Hepatocyte (in vitro differentiated cells): ENCODE data around the gene TM9SF2. TPM values are rescaled to one million over a fixed set of nuclear protein-coding genes. Genes with fewer than 3 reads are reported as not detected.

ENCODE experiments used
- DNase-seq: peaks from one replicate; pipeline ENCODE4 v3.0.0-alpha.2; 2016; ENCODE audit warnings: low spot score
- H2AFZ ChIP-seq: fragments of 200-600 bp; sonication (generic); 2 replicates; pipeline ENCODE4 v1.6.0; 2016; ENCODE audit warnings: antibody characterized with exemption, mild to moderate bottlenecking
- H3K27ac ChIP-seq: fragments of 200-600 bp; sonication (generic); 2 replicates; pipeline ENCODE4 v1.5.1; 2016; ENCODE audit warnings: mild to moderate bottlenecking
- H3K27me3 ChIP-seq: fragments of 200-600 bp; sonication (generic); 2 replicates; pipeline ENCODE4 v1.6.1; 2016
- H3K36me3 ChIP-seq: fragments of 200-600 bp; sonication (generic); replicated peaks from 2 replicates; pipeline ENCODE4 v1.5.1; 2016; ENCODE audit warnings: low read depth; ENCODE audit not compliant: insufficient read depth
- H3K4me1 ChIP-seq: fragments of 200-600 bp; sonication (generic); 2 replicates; pipeline ENCODE4 v1.5.1; 2016; ENCODE audit warnings: mild to moderate bottlenecking, moderate library complexity; ENCODE audit not compliant: insufficient read depth
- H3K4me2 ChIP-seq: fragments of 200-600 bp; sonication (generic); 2 replicates; pipeline ENCODE4 v1.6.0; 2016
- H3K4me3 ChIP-seq: fragments of 200-600 bp; sonication (generic); 2 replicates; pipeline ENCODE4 v1.5.1; 2016; ENCODE audit warnings: mild to moderate bottlenecking
- H3K79me2 ChIP-seq: fragments of 200-600 bp; sonication (generic); 2 replicates; pipeline ENCODE4 v1.6.0; 2017; ENCODE audit warnings: mild to moderate bottlenecking
- H3K9me2 ChIP-seq: fragments of 200-600 bp; sonication (generic); replicated peaks from 2 replicates; pipeline ENCODE4 v1.6.0; 2017; ENCODE audit warnings: mild to moderate bottlenecking; ENCODE audit not compliant: insufficient read depth
- H3K9me3 ChIP-seq: fragments of 200-600 bp; sonication (generic); 2 replicates; pipeline ENCODE4 v1.5.1; 2016; ENCODE audit warnings: low read depth, mild to moderate bottlenecking
- H4K20me1 ChIP-seq: fragments of 200-600 bp; sonication (generic); 2 replicates; pipeline ENCODE4 v1.6.0; 2016; ENCODE audit warnings: mild to moderate bottlenecking; ENCODE audit not compliant: insufficient read depth, poor library complexity, severe bottlenecking
- EZH2 ChIP-seq: fragments of 200-600 bp; sonication (generic); IDR thresholded peaks from 2 replicates; pipeline ENCODE4 v1.6.1; 2016; ENCODE audit warnings: antibody characterized with exemption, mild to moderate bottlenecking, borderline replicate concordance
- EZH2phosphoT487 ChIP-seq: fragments of 200-600 bp; sonication (generic); IDR thresholded peaks from one replicate; pipeline ENCODE4 v1.6.1; 2018; ENCODE audit warnings: antibody characterized with exemption, mild to moderate bottlenecking, low read depth, moderate library complexity; ENCODE audit not compliant: unreplicated experiment, severe bottlenecking
- WGBS: methylation state at CpG from one replicate; pipeline ENCODE4 v1.1.6; 2016; ENCODE audit warnings: low lambda C conversion rate; ENCODE audit errors: missing lambda C conversion rate; 5-methylcytosine and 5-hydroxymethylcytosine counted together
- polyA plus RNA-seq: library from polyadenylated mRNA; unstranded; fragments of >200 nt; fragmentation: Nextera tagmentation; extraction: Ambion mirVana; gene quantifications from 2 replicates; pipeline ENCODE4 v1.2.1, GENCODE V29; 2016
- total RNA-seq: library from RNA; depleted of rRNA; stranded (reverse); fragments of >200 nt; gene quantifications from 2 replicates; pipeline ENCODE4 v1.2.3, GENCODE V29; 2014
- TF ChIP-seq, protein P1 (sequence below): fragments of 200-600 bp; sonication (generic); IDR thresholded peaks from 2 replicates; pipeline ENCODE4 v1.5.1; 2016; ENCODE audit warnings: antibody characterized with exemption, mild to moderate bottlenecking; ENCODE audit not compliant: poor library complexity

Gene TM9SF2
- total and polyA plus RNA-seq, 2 experiments from 2014 or later, result 184 to 280 TPM

- no peak for TF ChIP-seq EZH2
- no peak for TF ChIP-seq EZH2phosphoT487
- TF ChIP-seq, protein P1, sequence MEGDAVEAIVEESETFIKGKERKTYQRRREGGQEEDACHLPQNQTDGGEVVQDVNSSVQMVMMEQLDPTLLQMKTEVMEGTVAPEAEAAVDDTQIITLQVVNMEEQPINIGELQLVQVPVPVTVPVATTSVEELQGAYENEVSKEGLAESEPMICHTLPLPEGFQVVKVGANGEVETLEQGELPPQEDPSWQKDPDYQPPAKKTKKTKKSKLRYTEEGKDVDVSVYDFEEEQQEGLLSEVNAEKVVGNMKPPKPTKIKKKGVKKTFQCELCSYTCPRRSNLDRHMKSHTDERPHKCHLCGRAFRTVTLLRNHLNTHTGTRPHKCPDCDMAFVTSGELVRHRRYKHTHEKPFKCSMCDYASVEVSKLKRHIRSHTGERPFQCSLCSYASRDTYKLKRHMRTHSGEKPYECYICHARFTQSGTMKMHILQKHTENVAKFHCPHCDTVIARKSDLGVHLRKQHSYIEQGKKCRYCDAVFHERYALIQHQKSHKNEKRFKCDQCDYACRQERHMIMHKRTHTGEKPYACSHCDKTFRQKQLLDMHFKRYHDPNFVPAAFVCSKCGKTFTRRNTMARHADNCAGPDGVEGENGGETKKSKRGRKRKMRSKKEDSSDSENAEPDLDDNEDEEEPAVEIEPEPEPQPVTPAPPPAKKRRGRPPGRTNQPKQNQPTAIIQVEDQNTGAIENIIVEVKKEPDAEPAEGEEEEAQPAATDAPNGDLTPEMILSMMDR, result no peak
- Histone ChIP-seq H3K9me3 (no peaks in the 10 kb centered on the region), H3K36me3 (no peaks in the 10 kb centered on the region), H3K4me3 (no peak overlapping the region), H3K27ac (no peak overlapping the region), H3K27me3 (no peaks in the 10 kb centered on the region), H4K20me1 (no peaks in the 10 kb centered on the region), H3K9me2 (no peaks in the 10 kb centered on the region), H2AFZ (no peak overlapping the region), H3K4me1 (no peaks in the 10 kb centered on the region), H3K79me2 (no peaks in the 10 kb centered on the region), H3K4me2 (no peak overlapping the region)
- 84% methylated on average over 13 of the region's 13 CpGs for WGBS
- no peak for DNase-seq
Measured at GRCh38 chr13:99572921-99573320, 71.6 kb downstream of the TM9SF2 start.

DNA sequence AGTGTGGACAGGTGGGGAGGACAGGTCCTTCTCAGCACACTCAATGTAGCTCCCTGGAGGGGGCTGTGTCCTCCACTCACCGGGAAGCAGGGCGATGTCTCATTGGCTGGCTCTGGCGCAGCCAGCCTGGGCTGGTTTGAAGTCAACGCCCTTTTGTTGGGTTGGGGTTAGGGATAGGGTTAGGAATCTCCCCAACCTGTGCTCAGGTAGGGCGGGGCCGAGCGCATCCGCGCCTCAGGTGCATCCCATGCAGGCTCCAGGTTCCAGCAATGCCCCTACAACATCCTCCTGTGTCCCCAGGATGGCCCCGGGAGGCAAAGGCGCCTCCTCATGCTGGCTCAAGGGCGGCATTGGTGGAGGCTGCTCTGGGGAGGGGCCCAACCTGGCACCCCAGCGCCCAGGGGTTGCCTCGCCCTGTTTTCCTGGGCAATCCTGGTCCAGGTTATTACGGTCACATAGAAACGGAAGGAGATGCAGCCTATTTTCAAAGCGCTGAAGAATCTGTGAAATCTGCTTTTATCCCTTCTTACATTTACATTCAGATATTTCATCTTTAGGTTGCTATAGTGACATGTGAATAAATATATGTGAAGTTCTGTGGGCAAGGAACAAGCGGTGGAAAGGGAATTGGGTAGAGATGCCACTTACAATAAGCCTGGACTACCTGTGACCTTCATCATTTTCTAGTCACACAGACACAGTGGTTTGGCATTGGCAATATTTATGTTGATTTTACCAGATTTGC is 74.3 kb downstream of the TM9SF2 start:
- no peaks in the 10 kb centered on the region for H3K27me3 ChIP-seq
- TF ChIP-seq, protein P1, result no peak
- TF ChIP-seq EZH2 (no peak), EZH2phosphoT487 (no peak)
- H3K4me2 ChIP-seq, result no peak overlapping the region
- H4K20me1 ChIP-seq, result no peaks in the 10 kb centered on the region
- H3K4me1 ChIP-seq, result no peaks in the 10 kb centered on the region
- H3K36me3 ChIP-seq, result no peaks in the 10 kb centered on the region
- no peaks in the 10 kb centered on the region for H3K79me2 ChIP-seq
- DNase-seq, result no peak
- H3K27ac ChIP-seq, result no peak overlapping the region
- 91% methylated on average over 17 of the region's 18 CpGs for WGBS
- H2AFZ ChIP-seq, result no peak overlapping the region
- H3K9me2 ChIP-seq, result no peaks in the 10 kb centered on the region
- H3K4me3 ChIP-seq, result no peak overlapping the region
- H3K9me3 ChIP-seq, result no peaks in the 10 kb centered on the region

DNA sequence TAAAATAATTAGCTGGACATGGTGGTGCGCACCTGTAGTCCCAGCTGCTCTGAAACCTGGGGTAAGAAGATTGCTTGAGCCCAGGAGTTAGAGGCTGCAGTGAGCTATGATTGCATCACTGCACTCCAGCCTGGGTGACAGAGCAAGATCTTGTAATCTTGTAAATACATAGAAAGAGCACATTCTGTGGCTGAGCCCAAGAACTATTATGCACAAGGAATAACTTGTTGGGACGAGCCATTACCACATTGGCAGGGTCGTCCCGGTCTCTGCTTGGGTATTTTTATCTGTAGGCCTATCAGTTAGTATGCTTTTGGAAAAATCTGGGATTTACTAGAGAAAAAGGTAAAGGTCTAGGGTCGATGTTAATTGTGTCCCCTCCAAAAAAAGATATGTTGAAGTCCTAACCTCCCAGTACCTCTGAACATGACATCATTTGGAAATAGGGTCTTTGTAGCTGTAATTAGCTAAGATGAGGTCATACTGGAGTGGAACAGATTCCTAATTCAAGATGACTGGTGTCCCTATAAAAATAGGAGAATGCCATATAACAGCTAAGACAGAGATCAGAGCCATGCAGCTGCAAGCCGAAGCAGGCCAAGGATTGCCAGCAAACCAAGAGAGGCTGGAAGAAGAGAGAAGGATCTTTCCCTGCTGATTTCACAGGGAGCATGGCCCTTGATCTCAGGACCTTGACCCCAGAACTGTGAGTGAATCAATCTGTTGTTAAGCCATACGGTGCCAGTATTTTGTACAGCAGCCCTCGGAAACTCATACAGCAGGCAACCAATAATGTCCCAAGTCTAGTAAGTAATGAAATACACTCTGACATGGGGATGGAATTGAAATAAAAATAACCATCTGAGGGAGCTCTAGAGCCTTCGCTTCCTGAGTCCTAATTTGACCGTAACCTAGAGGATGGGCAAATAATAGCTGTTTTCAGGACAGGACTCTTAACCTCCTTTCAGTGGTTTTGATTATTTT is 77.0 kb downstream of the TM9SF2 start:
- no peak overlapping the region for H3K4me2 ChIP-seq
- H3K9me3 ChIP-seq, result no peaks in the 10 kb centered on the region
- no peaks in the 10 kb centered on the region for H3K79me2 ChIP-seq
- H4K20me1 ChIP-seq, result no peaks in the 10 kb centered on the region
- H3K36me3 ChIP-seq, result no peaks in the 10 kb centered on the region
- DNase-seq, result no peak
- no peaks in the 10 kb centered on the region for H3K27me3 ChIP-seq
- no peaks in the 10 kb centered on the region for H3K9me2 ChIP-seq
- no peak overlapping the region for H3K4me3 ChIP-seq
- H3K4me1 ChIP-seq, result no peaks in the 10 kb centered on the region
- no peak overlapping the region for H3K27ac ChIP-seq
- H2AFZ ChIP-seq, result no peak overlapping the region
- 79% methylated on average over 10 of the region's 10 CpGs for WGBS
- TF ChIP-seq EZH2phosphoT487 (no peak), EZH2 (no peak)
- TF ChIP-seq, protein P1, result peak; percentile 24
